Stimulated activated CD4-positive, alpha-beta T cell treated with anti-CD3 and anti-CD28 coated beads, TNF-alpha, amount 100 ng/mL, for 1 hour (primary cell): ENCODE measurements around the gene ABCA9.
"Not testable (repeated sequence)": the region's sequence is repeated elsewhere in the genome, so short reads cannot be mapped to it uniquely, and the experiment has no call there.

ENCODE experiments used
- DNase-seq, 3 donors: peaks; one replicate each; pipeline ENCODE4 v3.0.0-alpha.2; 2020; ENCODE audit warnings: low read depth in 3 of 3, low spot score in 1 of 3

Gene ABCA9

GRCh38 chr17:69044371-69044770 lies 16.4 kb downstream of the ABCA9 start:
- DNase-seq: no peak

GRCh38 chr17:69043098-69043734 lies 17.5 kb downstream of the ABCA9 start:
- no peak for DNase-seq

DNA sequence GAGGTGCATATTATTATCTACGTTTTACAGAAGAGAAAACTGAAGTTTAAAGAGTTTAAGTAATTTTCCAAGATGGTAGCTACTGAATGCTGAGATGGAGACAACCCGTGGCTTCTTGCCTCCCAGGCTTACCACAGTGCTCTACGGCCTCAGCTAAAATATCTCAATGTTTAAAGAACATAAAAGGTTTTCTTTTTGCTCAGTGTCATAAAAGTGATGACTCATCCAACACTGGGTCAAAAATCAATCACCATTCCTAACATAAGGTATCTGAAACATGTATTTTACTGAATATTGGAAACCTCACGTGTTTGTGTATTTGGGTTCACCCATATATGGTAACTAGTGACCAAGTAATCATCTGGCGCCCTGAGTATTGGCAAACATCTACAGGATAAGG lies 18.4 kb downstream of the ABCA9 start:
- DNase-seq: no peak

DNA sequence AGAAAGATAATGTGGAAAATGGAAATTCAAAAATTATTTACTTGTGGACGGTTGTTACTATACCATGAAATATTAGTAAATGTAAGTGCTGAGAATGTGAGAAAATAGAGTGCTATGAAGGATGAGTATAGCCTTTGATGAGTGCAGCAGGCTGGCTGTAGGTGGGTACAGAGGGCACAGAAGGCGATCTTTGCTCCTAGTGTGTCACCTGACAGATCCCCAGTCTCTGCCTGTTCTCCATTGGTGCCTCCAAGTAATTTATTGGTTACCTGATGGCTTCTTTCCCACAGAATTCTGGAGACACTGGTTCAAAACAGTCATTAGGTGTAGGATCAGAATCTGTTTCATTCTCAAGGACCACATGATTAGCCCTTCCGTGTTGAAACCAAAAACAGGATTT lies 28.9 kb downstream of the ABCA9 start:
- no peak for DNase-seq

DNA sequence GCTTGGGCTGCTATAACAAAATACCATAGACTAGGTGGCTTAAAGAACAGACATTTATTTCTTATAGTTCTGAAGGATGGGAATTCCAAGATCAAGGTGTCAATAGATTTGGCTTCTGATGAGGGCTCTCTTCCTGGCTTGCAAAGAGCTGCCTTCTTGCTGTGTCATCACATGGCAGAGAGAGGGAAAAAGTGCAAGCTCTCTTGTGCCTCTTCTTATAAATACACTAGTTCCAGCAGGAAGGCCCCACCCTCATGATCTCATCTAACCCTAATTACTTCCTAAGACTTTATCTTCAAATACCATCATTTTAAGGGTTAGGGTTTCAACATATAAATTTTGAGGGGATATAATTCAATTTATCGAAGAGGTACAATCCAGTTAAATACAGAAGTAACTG lies 30.6 kb downstream of the ABCA9 start:
- no peak for DNase-seq

- DNase-seq: no peak
Measured at GRCh38 chr17:69018687-69019086, 42.0 kb downstream of the ABCA9 start.

- DNase-seq: no peak
Measured at GRCh38 chr17:69018022-69018615, 42.6 kb downstream of the ABCA9 start.

- DNase-seq: no peak
Measured at GRCh38 chr17:69015631-69016030, 45.1 kb downstream of the ABCA9 start.

- DNase-seq: no peak
Measured at GRCh38 chr17:69012895-69013805, 47.6 kb downstream of the ABCA9 start.

GRCh38 chr17:69009930-69010329 lies 50.8 kb downstream of the ABCA9 start:
- no peak for DNase-seq

GRCh38 chr17:69004759-69005158 lies 56.0 kb downstream of the ABCA9 start:
- not testable (repeated sequence) for DNase-seq

GRCh38 chr17:68999743-69000142 lies 61.0 kb downstream of the ABCA9 start:
- not testable (repeated sequence) for DNase-seq

- DNase-seq: no peak
Measured at GRCh38 chr17:68993112-68993511, 67.6 kb downstream of the ABCA9 start.

DNA sequence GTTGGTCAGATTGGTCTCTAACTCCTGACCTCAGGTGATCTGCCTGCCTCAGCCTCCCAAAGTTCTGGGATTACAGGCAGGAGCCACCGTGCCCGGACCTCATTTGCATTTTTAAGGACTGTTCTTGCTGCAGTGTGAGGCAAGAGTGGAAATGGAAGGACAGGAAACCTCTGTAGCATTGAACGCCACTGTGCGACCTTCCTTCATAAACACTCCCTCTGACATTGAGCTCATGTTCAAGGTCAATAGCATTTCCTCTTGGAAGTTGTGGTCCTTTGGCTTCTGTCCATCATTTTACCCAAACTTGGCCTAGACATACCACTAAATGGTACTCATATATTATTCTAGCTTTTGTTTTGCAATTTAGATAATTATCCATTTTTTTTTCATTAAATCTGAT lies 72.8 kb downstream of the ABCA9 start:
- DNase-seq: no peak

GRCh38 chr17:68981288-68981687 lies 79.4 kb downstream of the ABCA9 start:
- no peak for DNase-seq

- DNase-seq: no peak
Measured at GRCh38 chr17:68973098-68973846, 87.5 kb downstream of the ABCA9 start.

- DNase-seq: no peak
Measured at GRCh38 chr17:68972119-68972704, 88.5 kb downstream of the ABCA9 start.

GRCh38 chr17:68969101-68969500 lies 91.6 kb downstream of the ABCA9 start:
- DNase-seq: no peak

DNA sequence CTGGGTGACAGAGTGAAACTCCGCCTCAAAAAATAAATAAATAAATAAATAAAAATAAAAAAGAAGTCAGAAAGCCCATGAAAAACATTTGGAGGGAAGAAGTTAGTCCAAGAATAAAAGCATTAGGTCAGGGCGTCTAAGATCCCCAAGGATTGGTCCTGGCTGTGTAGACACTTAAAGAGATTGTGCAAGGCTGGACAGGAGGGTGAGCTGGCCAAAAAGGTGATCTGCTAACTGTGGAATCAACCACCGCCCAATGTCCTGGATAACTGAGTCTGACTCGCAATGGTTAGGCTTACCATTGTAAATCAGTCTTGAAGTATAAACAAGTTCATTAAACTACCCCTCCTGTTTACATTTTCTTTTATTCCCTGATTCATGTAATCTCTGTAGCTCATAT lies 96.8 kb downstream of the ABCA9 start:
- no peak for DNase-seq

GRCh38 chr17:68961214-68961882 lies 99.4 kb downstream of the ABCA9 start:
- no peak for DNase-seq
